Muscle layer of duodenum (tissue), 2 donors: ENCODE results near the gene GNA15.

Experiments
- H3K27ac ChIP-seq: one replicate; pipeline ENCODE4 v1.7.0; 2013; ENCODE audit warnings: mild to moderate bottlenecking, low read length
- H3K27me3 ChIP-seq: one replicate; pipeline ENCODE4 v1.7.0; 2013; ENCODE audit warnings: low read depth, mild to moderate bottlenecking, control low read depth, low read length
- H3K36me3 ChIP-seq, 2 donors: one replicate each; pipeline ENCODE4 v1.7.0; 2013; ENCODE audit warnings: low read length in 2 of 2, control low read depth in 1 of 2, mild to moderate bottlenecking in 1 of 2; ENCODE audit not compliant: insufficient read depth in 2 of 2, control insufficient read depth in 1 of 2
- H3K4me1 ChIP-seq, 2 donors: one replicate each; pipeline ENCODE4 v1.7.0; 2013; ENCODE audit warnings: low read length in 2 of 2, mild to moderate bottlenecking in 2 of 2, control low read depth in 1 of 2, moderate library complexity in 1 of 2; ENCODE audit not compliant: insufficient read depth in 2 of 2, control insufficient read depth in 1 of 2
- H3K4me3 ChIP-seq, 2 donors: one replicate each; pipeline ENCODE4 v1.7.0; 2013; ENCODE audit warnings: low read length in 2 of 2, low read depth in 1 of 2, mild to moderate bottlenecking in 1 of 2
- H3K9me3 ChIP-seq, 2 donors: one replicate each; pipeline ENCODE4 v1.7.0; 2013; ENCODE audit warnings: low read length in 2 of 2, control low read depth in 1 of 2, mild to moderate bottlenecking in 1 of 2; ENCODE audit not compliant: control insufficient read depth in 1 of 2
- donor health status: healthy.

Gene GNA15

GRCh38 chr19:3192228-3192635, 56.4 kb downstream of the GNA15 start:
- H3K9me3 ChIP-seq, result no peaks in the 10 kb centered on the region

GRCh38 chr19:3192684-3193083, 56.9 kb downstream of the GNA15 start:
- peaks cover 0 to 12% of the 10 kb centered on the region in 2 donors for H3K4me1 ChIP-seq
- H3K27me3 ChIP-seq, result no peaks in the 10 kb centered on the region
- H3K36me3 ChIP-seq, result peaks cover 0 to 28% of the 10 kb centered on the region in 2 donors
- H3K4me3 ChIP-seq, result no peak overlapping the region
- H3K9me3 ChIP-seq, result no peaks in the 10 kb centered on the region
- H3K27ac ChIP-seq, result no peak overlapping the region

More at GRCh38 chr19:3192228-3192635, 56.4 kb downstream of the GNA15 start:
- no peak overlapping the region for H3K4me3 ChIP-seq
- no peaks in the 10 kb centered on the region for H3K27me3 ChIP-seq
- H3K4me1 ChIP-seq, result peaks cover 0 to 17% of the 10 kb centered on the region in 2 donors
- no peak overlapping the region for H3K27ac ChIP-seq
- H3K36me3 ChIP-seq, result peaks cover 0 to 27% of the 10 kb centered on the region in 2 donors

DNA sequence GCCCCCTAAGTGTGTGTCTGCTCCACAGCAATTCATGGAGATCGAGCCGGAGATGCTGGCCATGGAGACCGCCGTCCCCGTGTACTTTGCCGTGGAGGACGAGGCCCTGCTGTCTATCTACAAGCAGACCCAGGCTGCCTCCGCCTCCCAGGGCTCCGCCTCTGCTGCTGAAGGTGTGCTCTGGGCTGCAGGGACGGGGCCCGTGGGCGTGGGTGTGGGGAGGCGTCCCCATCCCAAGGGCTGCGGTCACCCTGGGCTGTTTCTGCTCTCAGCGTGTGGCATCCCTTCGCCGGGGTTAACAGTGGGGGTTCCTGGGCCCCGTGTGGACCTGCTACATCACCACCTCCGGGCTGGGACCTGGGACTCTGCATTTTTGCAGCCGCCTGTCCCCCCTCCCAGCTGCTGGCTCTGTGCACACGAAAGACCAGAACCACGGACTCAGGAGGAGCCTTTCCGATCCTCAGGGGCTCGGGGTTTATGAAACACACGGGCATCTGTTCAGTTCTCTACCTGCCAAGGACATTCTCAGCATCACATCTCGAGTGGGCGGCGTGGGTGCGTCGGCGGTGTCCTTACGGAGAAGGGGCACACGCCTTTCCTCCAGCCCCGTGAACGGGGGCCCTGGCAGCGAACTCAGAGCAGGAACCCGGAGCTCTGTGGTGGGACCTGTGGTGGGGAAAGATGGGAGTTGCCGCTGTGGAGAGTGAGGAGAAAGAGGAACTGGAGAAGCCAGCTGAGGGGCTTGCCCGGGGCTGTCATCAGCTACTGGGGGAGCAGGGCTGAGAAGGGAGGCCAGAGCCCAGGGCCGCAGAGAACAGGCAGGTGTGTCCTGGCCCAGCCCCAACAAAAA, 57.6 kb downstream of the GNA15 start:
- H3K36me3 ChIP-seq, result peaks cover 0 to 28% of the 10 kb centered on the region in 2 donors
- H3K27ac ChIP-seq, result no peak overlapping the region
- peaks cover 0 to 7% of the 10 kb centered on the region in 2 donors for H3K4me1 ChIP-seq
- no peak overlapping the region for H3K4me3 ChIP-seq
- H3K9me3 ChIP-seq, result no peaks in the 10 kb centered on the region
- H3K27me3 ChIP-seq, result no peaks in the 10 kb centered on the region

DNA sequence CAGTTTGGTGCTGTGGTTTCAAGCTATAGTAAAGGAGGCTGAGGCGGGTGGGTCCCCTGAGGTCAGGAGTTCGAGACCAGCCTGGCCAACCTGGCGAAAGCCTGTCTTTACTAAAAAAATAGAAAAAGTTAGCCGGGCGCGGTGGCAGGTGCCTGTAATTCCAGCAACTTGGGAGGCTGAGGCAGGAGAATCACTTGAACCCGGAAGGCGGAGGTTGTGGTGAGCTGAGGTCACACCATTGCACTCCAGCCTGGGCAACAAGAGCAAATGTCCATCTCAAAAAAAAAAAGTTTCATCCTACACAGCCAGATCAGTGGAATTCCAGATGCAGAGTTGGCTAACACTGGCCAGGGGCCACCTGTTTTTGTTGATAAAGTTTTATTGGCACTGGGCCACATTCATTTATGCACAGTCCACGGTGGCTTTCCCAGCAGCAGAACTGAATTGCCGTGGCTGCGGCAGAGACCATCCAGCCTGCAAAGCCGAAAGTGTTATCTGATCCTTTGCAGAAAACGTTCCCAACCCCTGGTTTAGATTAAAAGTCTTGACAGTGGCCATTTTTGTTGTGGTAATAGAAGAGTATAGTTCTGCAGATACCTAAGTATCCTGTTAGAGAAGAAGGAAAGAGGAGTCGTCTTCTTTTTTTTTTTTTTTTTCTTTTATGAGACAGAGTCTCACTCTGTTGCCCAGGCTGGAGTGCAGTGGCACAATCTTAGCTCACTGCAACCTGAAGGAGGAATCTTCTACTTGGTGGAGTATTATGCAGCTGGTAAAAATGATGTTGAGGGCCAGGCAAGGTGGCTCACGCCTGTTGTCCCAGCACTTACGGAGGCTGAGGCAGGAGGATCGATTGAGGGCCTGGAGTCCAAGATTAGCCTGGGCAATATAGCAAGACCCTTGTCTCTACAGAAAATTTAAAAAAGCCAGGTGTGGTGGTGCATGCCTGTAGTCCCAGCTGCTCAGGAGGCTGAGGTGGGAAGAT, 58.6 kb downstream of the GNA15 start:
- Histone ChIP-seq H3K4me3 (no peak overlapping the region), H3K27me3 (no peaks in the 10 kb centered on the region), H3K9me3 (no peaks in the 10 kb centered on the region), H3K27ac (no peak overlapping the region), H3K36me3 (peaks cover 0 to 37% of the 10 kb centered on the region in 2 donors), H3K4me1 (peaks cover 0 to 6% of the 10 kb centered on the region in 2 donors)

DNA sequence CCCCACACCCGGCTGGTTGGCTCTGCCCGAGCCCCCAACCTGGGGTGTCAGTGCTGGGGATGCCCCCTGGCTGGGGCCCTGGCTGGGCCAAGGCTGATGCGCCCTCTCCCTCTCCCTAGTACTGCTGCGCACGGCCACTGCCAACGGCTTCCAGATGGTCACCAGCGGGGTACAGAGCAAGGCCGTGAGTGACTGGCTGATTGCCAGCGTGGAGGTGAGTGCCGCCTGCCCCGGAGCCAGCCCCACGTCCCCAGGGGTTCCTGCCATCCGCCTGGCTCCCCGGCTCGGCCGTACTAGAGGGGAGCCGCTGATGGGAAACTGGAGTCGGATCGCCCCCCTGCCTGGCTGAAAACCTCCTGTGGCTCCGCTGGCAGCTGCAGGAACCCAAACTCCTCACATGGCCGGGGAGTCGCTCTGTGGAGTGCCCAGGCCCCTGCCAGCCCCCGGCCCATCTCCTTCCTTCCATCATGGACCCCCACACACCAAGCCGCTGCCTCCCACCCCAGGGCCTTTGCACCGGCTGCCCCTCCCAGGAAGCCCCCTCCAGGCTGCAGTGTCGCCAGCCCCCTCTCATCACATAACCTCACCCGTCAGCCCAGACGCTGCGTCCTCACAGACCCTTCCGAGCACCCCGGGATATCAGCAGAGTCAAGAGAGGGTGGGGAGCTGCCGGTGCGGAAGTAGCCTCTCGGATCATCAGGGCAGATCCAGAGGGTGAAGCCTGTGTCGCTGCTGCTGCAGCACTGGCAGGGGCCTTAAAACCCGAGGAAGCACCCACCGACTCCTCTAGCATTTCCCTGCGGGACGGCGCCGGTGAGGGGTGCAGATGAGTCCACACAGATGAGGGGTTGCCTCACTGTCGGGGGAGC, 60.5 kb downstream of the GNA15 start:
- Histone ChIP-seq H3K36me3 (peaks cover 3 to 43% of the 10 kb centered on the region in 2 donors), H3K4me1 (no peaks in the 10 kb centered on the region), H3K9me3 (no peaks in the 10 kb centered on the region), H3K27ac (no peak overlapping the region), H3K27me3 (no peaks in the 10 kb centered on the region), H3K4me3 (no peak overlapping the region)

GRCh38 chr19:3196933-3197205, 61.0 kb downstream of the GNA15 start:
- Histone ChIP-seq H3K27ac (no peak overlapping the region), H3K36me3 (peaks cover 3 to 47% of the 10 kb centered on the region in 2 donors), H3K4me3 (no peak overlapping the region), H3K9me3 (no peaks in the 10 kb centered on the region), H3K27me3 (no peaks in the 10 kb centered on the region), H3K4me1 (no peaks in the 10 kb centered on the region)

- no peak overlapping the region for H3K4me3 ChIP-seq
- no peaks in the 10 kb centered on the region for H3K9me3 ChIP-seq
- no peaks in the 10 kb centered on the region for H3K27me3 ChIP-seq
- H3K27ac ChIP-seq, result no peak overlapping the region
- H3K4me1 ChIP-seq, result no peaks in the 10 kb centered on the region
- H3K36me3 ChIP-seq, result peaks cover 3 to 55% of the 10 kb centered on the region in 2 donors
Observed at GRCh38 chr19:3198901-3199700, 63.3 kb downstream of the GNA15 start.

- Histone ChIP-seq H3K4me1 (no peaks in the 10 kb centered on the region), H3K4me3 (no peak overlapping the region), H3K27ac (no peak overlapping the region), H3K9me3 (no peaks in the 10 kb centered on the region), H3K27me3 (no peaks in the 10 kb centered on the region), H3K36me3 (peaks cover 9 to 61% of the 10 kb centered on the region in 2 donors)
Observed at GRCh38 chr19:3201072-3201700, 65.4 kb downstream of the GNA15 start.

DNA sequence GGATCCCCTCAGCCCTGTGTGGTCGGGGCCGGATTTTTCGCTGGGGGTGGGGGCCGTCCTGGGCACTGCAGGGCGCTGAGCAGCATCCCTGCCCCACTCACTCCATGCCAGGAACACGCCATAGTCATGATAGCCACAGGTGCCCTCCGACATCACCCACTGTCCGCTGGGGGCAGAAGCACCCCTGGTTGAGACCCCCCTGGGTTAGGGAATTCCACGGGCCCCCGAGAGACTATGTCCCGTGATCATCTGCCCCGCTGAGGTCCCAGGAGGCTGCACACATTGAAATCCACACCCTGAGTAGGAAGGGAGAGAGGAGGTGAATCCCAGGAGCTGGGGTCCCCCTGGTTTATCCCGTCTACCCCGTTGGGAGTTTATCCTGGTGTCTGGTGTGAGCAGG, 66.1 kb downstream of the GNA15 start:
- Histone ChIP-seq H3K9me3 (no peaks in the 10 kb centered on the region), H3K4me3 (no peak overlapping the region), H3K36me3 (peaks cover 9 to 64% of the 10 kb centered on the region in 2 donors), H3K4me1 (no peaks in the 10 kb centered on the region), H3K27me3 (no peaks in the 10 kb centered on the region), H3K27ac (no peak overlapping the region)

DNA sequence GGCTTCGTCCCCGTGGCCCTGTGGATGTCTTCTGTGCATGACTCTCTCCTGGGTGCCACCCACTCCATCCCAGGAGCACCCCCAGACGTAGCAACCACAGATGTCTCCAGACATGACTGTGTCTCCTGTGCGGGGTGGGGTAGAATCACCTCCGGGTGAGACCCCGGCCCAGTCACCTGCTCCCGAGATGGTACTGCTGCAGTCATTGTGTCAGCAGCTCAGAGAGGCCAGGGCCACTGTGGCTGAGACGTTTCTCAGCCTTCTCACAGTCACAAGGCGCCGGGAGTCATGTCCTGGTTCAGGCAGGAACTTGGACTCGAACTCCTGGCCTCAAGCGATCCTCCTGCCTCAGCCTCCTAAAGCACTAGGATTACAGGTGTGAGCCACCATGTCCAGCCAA, 66.5 kb downstream of the GNA15 start:
- Histone ChIP-seq H3K27ac (no peak overlapping the region), H3K4me1 (no peaks in the 10 kb centered on the region), H3K9me3 (no peaks in the 10 kb centered on the region), H3K27me3 (no peaks in the 10 kb centered on the region), H3K36me3 (peaks cover 13 to 64% of the 10 kb centered on the region in 2 donors), H3K4me3 (no peak overlapping the region)
